PC-9 (cell line): ENCODE data around the gene TSHZ2.

Experiments used
- EZH2 ChIP-seq: fragments of 200-600 bp; sonication (generic); IDR thresholded peaks from 2 replicates; pipeline ENCODE4 v1.8.0; 2017; ENCODE audit warnings: antibody characterized with exemption, low read depth
- TF ChIP-seq, protein P1 (sequence below): fragments of 200-600 bp; sonication (generic); conservative IDR thresholded peaks from 2 replicates; pipeline ENCODE4 v1.6.1; 2017; ENCODE audit warnings: mixed run types, antibody characterized with exemption, mild to moderate bottlenecking, moderate library complexity

DNA sequence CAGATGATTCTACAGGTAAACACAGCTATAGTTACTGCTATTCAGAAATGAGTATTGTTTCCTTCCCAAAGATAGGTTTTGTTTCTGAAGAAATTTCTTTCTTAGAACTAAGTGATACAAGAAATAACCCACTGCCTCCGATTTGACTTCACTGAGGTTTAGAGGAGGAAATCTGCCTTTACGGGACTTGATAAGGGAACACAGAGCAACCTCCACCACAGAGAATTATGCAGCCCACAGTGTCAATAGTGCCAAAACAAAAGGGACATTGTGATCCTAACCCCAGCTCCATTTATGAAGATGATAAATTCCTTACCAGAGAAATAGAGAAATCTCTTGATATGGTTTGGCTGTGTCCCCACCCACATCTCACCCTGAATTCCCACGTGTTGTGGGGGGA, 456.8 kb downstream of the TSHZ2 start:
- TF ChIP-seq, protein P1, sequence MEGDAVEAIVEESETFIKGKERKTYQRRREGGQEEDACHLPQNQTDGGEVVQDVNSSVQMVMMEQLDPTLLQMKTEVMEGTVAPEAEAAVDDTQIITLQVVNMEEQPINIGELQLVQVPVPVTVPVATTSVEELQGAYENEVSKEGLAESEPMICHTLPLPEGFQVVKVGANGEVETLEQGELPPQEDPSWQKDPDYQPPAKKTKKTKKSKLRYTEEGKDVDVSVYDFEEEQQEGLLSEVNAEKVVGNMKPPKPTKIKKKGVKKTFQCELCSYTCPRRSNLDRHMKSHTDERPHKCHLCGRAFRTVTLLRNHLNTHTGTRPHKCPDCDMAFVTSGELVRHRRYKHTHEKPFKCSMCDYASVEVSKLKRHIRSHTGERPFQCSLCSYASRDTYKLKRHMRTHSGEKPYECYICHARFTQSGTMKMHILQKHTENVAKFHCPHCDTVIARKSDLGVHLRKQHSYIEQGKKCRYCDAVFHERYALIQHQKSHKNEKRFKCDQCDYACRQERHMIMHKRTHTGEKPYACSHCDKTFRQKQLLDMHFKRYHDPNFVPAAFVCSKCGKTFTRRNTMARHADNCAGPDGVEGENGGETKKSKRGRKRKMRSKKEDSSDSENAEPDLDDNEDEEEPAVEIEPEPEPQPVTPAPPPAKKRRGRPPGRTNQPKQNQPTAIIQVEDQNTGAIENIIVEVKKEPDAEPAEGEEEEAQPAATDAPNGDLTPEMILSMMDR = no peak
- no peak for TF ChIP-seq EZH2
